Panc1 (cell line): Measurements from ENCODE around the gene DDX41. TPM values are rescaled to one million over a fixed set of nuclear protein-coding genes. Genes with fewer than 3 reads are reported as not detected.

Source experiments
- ATAC-seq: fragments of 200-7000 bp; cut with Tn5 transposase; 2 replicates; pipeline ENCODE4 v1.9.1; 2020; ENCODE audit warnings: mild to moderate bottlenecking, moderate library complexity
- BruUV-seq: library from RNA; stranded (reverse); fragments of 400-500 nt; replicated peaks from 2 replicates; lab custom pipeline; 2021; lab: Mats Ljungman, UMichigan
- CTCF ChIA-PET: fragments of 300-600 bp; sonication (Branson Sonifier 250); formaldehyde crosslinking; loops from one replicate; lab custom pipeline; 2022; ENCODE audit warnings: antibody characterized with exemption; lab: Charles Lee
- POLR2A ChIA-PET: fragments of 300-600 bp; sonication (Branson Sonifier 250); formaldehyde crosslinking; loops from one replicate; lab custom pipeline; 2022; ENCODE audit warnings: antibody characterized with exemption; lab: Charles Lee
- DNase-seq: peaks from one replicate; pipeline ENCODE4 v3.0.0-alpha.2; 2010; ENCODE audit warnings: low read depth, low spot score
- H3K27ac ChIP-seq: 2 replicates; pipeline ENCODE4 v1.5.1; 2011; ENCODE audit warnings: mild to moderate bottlenecking, low read length, inconsistent platforms
- H3K27me3 ChIP-seq: fragments of 200-500 bp; sonication (Bioruptor generic); 2 replicates; pipeline ENCODE4 v1.6.0; 2014; ENCODE audit warnings: low read length, inconsistent platforms; ENCODE audit not compliant: control insufficient read depth, insufficient read depth
- H3K36me3 ChIP-seq: fragments of 200-500 bp; sonication (Bioruptor generic); 2 replicates; pipeline ENCODE4 v1.5.1; 2014; ENCODE audit warnings: inconsistent platforms, mild to moderate bottlenecking, low read length, moderate library complexity; ENCODE audit not compliant: control insufficient read depth, insufficient read depth
- H3K4me1 ChIP-seq: 2 replicates; pipeline ENCODE4 v1.5.1; 2011; ENCODE audit warnings: inconsistent platforms, mild to moderate bottlenecking, low read length, moderate library complexity; ENCODE audit not compliant: control insufficient read depth, insufficient read depth
- H3K4me3 ChIP-seq, 2 experiments: 2 replicates each; pipeline ENCODE4 v1.5.1; 2011 to 2012; ENCODE audit warnings: low read depth in 2 of 2, low read length in 2 of 2, mild to moderate bottlenecking in 2 of 2, inconsistent platforms in 1 of 2, moderate library complexity in 1 of 2
- H3K9me3 ChIP-seq: fragments of 200-500 bp; sonication (Bioruptor generic); 2 replicates; pipeline ENCODE4 v1.5.1; 2014; ENCODE audit warnings: low read depth, mild to moderate bottlenecking, inconsistent platforms, low read length, moderate library complexity; ENCODE audit not compliant: control insufficient read depth, insufficient read depth
- POLR2AphosphoS5 ChIP-seq: IDR thresholded peaks from 2 replicates; pipeline ENCODE4 v1.6.1; 2012; ENCODE audit warnings: mild to moderate bottlenecking, low read depth, low read length, moderate library complexity
- SIN3A ChIP-seq: IDR thresholded peaks from 2 replicates; pipeline ENCODE4 v1.6.1; 2012; ENCODE audit warnings: low read depth, mild to moderate bottlenecking, low read length, moderate library complexity, borderline replicate concordance; ENCODE audit not compliant: insufficient read depth
- TCF7L2 ChIP-seq: IDR thresholded peaks from 2 replicates; pipeline ENCODE4 v1.6.1; 2011; ENCODE audit warnings: mild to moderate bottlenecking, low read depth, low read length, inconsistent platforms
- in situ Hi-C: cut with HindIII; loops from 2 replicates; pipeline ENCODE4 v1.10.0; 2016; ENCODE audit warnings: low sequenced_read_pairs, low pct_unique_long_range_greater_than_20kb
- intact Hi-C: fragments of 100-400 bp; cut with micrococcal nuclease; formaldehyde crosslinking; loops from one replicate; pipeline ENCODE4 v1.10.0; 2022; ENCODE audit not compliant: unreplicated experiment
- total RNA-seq: library from RNA; stranded (reverse); gene quantifications from one replicate; pipeline ENCODE4 v1.2.1, GENCODE V29; 2021; ENCODE audit not compliant: unreplicated experiment
- TF ChIP-seq, protein P1 (sequence below): fragments of 450-650 bp; IDR thresholded peaks from 2 replicates; pipeline ENCODE4 v1.5.1; 2017; ENCODE audit warnings: mild to moderate bottlenecking
- TF ChIP-seq, protein P2 (sequence below), 2 experiments: IDR thresholded peaks; 2 replicates each; pipeline ENCODE4 v1.6.1; 2011 to 2012; ENCODE audit warnings: low read depth in 2 of 2, control low read depth in 1 of 2, low read length in 1 of 2, mild to moderate bottlenecking in 1 of 2, moderate library complexity in 1 of 2; ENCODE audit not compliant: insufficient read depth in 1 of 2

The DDX41 gene
- total RNA-seq, 1 experiment from 2014 or later, result 111 TPM

DNA sequence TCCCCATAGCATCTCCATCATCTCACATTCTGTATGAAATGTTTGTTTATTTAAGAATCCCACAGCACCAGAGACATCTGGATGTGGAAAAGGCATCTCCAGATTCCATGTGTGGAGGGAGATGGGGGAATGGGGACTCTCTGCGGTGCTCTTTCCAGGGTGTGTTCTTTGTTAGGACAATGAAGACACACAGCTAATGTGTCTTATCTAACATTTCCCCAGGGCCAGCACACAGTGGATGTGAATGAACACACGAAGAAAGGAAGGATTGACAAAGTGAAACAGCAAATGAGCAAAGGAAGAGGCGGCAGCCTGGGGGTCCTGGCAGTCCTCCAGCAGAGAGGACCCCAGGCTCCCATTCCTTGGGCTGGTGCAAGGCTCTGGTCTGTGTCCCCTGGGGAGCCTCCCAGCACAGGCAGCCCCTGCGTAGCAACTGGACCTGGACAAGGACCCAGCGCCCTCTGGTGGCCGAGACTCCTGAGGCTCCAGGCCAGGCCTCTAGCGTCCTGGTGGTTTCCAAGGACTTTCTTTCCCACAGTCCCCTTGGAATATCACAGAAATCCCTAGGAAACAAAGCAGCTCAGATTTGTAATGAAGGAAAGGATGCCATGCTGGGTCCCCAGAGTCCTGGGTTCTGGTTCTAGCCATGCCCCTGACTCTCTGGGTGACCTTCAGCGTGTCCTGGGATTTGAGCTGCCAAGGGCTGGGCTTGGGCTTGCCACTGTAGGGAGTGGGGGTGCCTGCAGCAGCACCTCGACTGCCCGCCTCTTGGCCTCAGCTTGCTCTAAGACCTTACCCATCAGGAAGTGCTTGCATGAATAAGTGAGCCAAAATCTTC lies 15.9 kb downstream of the DDX41 start:
- CTCF ChIA-PET, result interaction anchor here (1.2 to 1.8 kb wide), 4 partner anchors 9 to 110 kb away, joined by 5 to 9 read pairs (median 6); no protein-coding TSS in a partner anchor
- H3K4me1 ChIP-seq, result peaks cover 10% of the 10 kb centered on the region
- ATAC-seq (peak; percentile 71), DNase-seq (no peak)
- no TSS peak for BruUV-seq
- in situ Hi-C loops (no loop called here), intact Hi-C loops (no loop called here)
- POLR2A ChIA-PET, result no interaction called here
- TF ChIP-seq TCF7L2, result no peak
- TF ChIP-seq, protein P1, sequence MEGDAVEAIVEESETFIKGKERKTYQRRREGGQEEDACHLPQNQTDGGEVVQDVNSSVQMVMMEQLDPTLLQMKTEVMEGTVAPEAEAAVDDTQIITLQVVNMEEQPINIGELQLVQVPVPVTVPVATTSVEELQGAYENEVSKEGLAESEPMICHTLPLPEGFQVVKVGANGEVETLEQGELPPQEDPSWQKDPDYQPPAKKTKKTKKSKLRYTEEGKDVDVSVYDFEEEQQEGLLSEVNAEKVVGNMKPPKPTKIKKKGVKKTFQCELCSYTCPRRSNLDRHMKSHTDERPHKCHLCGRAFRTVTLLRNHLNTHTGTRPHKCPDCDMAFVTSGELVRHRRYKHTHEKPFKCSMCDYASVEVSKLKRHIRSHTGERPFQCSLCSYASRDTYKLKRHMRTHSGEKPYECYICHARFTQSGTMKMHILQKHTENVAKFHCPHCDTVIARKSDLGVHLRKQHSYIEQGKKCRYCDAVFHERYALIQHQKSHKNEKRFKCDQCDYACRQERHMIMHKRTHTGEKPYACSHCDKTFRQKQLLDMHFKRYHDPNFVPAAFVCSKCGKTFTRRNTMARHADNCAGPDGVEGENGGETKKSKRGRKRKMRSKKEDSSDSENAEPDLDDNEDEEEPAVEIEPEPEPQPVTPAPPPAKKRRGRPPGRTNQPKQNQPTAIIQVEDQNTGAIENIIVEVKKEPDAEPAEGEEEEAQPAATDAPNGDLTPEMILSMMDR, result peak; percentile 98
- TF ChIP-seq SIN3A, result no peak
- TF ChIP-seq POLR2AphosphoS5, result no peak
- H3K4me3 ChIP-seq, result no peak overlapping the region
- H3K9me3 ChIP-seq, result no peaks in the 10 kb centered on the region
- no peaks in the 10 kb centered on the region for H3K27me3 ChIP-seq
- H3K27ac ChIP-seq, result peak overlapping the region; percentile 21; the same call in 1 of the 2 replicates
- H3K36me3 ChIP-seq, result no peaks in the 10 kb centered on the region; the same call in 1 of the 2 replicates

GRCh38 chr5:177499842-177500241 lies 16.9 kb downstream of the DDX41 start:
- no peaks in the 10 kb centered on the region for H3K27me3 ChIP-seq
- no TSS peak for BruUV-seq
- no peak for ATAC-seq
- peaks cover 20% of the 10 kb centered on the region for H3K4me1 ChIP-seq
- no peaks in the 10 kb centered on the region for H3K9me3 ChIP-seq
- ChIA-PET CTCF (no interaction called here), POLR2A (no interaction called here)
- no peak overlapping the region for H3K4me3 ChIP-seq
- intact Hi-C loops (loop anchor here (5.0 kb wide), 1 partner anchor 108 kb away; no protein-coding TSS in a partner anchor), in situ Hi-C loops (no loop called here)
- TF ChIP-seq POLR2AphosphoS5, result no peak
- TF ChIP-seq SIN3A, result no peak
- TF ChIP-seq, protein P1, result no peak
- TF ChIP-seq, protein P2, sequence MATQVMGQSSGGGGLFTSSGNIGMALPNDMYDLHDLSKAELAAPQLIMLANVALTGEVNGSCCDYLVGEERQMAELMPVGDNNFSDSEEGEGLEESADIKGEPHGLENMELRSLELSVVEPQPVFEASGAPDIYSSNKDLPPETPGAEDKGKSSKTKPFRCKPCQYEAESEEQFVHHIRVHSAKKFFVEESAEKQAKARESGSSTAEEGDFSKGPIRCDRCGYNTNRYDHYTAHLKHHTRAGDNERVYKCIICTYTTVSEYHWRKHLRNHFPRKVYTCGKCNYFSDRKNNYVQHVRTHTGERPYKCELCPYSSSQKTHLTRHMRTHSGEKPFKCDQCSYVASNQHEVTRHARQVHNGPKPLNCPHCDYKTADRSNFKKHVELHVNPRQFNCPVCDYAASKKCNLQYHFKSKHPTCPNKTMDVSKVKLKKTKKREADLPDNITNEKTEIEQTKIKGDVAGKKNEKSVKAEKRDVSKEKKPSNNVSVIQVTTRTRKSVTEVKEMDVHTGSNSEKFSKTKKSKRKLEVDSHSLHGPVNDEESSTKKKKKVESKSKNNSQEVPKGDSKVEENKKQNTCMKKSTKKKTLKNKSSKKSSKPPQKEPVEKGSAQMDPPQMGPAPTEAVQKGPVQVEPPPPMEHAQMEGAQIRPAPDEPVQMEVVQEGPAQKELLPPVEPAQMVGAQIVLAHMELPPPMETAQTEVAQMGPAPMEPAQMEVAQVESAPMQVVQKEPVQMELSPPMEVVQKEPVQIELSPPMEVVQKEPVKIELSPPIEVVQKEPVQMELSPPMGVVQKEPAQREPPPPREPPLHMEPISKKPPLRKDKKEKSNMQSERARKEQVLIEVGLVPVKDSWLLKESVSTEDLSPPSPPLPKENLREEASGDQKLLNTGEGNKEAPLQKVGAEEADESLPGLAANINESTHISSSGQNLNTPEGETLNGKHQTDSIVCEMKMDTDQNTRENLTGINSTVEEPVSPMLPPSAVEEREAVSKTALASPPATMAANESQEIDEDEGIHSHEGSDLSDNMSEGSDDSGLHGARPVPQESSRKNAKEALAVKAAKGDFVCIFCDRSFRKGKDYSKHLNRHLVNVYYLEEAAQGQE (IDR thresholded peaks at IDR 0.05; ENCODE audit: insufficient read depth in 1 of 2, low read depth in 2 of 2, low read length in 1 of 2), result no peak
- TF ChIP-seq TCF7L2, result no peak
- no peak for DNase-seq
- no peaks in the 10 kb centered on the region; the same call in 1 of the 2 replicates for H3K36me3 ChIP-seq
- no peak overlapping the region for H3K27ac ChIP-seq
